HL-60 (cell line): Measurements from ENCODE around the gene BCL2L1.

Source experiments
- DNase-seq, 2 experiments: peaks; one replicate each; pipeline ENCODE4 v3.0.0-alpha.2; 2010 to 2020; ENCODE audit warnings: low read depth in 1 of 2, low spot score in 1 of 2
- H3K27ac ChIP-seq: fragments of 250-450 bp; sonication (Bioruptor Pico); replicated peaks from 2 replicates; pipeline ENCODE4 v1.5.1; 2020; ENCODE audit warnings: mild to moderate bottlenecking, moderate library complexity
- H3K27me3 ChIP-seq: fragments of 250-450 bp; sonication (Bioruptor Pico); 2 replicates; pipeline ENCODE4 v1.5.1; 2021; ENCODE audit warnings: mild to moderate bottlenecking, moderate library complexity; ENCODE audit not compliant: insufficient read depth, poor library complexity, severe bottlenecking
- H3K4me3 ChIP-seq: replicated peaks from 2 replicates; pipeline ENCODE4 v1.5.1; 2011; ENCODE audit warnings: mild to moderate bottlenecking, control low read depth, low read length; ENCODE audit not compliant: insufficient read depth
- GABPA ChIP-seq: IDR thresholded peaks from 2 replicates; pipeline ENCODE4 v1.6.1; 2012; ENCODE audit warnings: low read depth
- POLR2AphosphoS5 ChIP-seq: IDR thresholded peaks from 2 replicates; pipeline ENCODE4 v1.6.1; 2012; ENCODE audit warnings: low read depth
- SPI1 ChIP-seq: IDR thresholded peaks from 2 replicates; pipeline ENCODE4 v1.6.1; 2012; ENCODE audit warnings: low read depth, mild to moderate bottlenecking, borderline replicate concordance
- TF ChIP-seq, protein P1 (sequence below): IDR thresholded peaks from 2 replicates; pipeline ENCODE4 v1.6.1; 2012; ENCODE audit warnings: low read depth; ENCODE audit not compliant: insufficient replicate concordance
- TF ChIP-seq, protein P2 (sequence below): IDR thresholded peaks from one replicate; pipeline ENCODE4 v1.5.1; 2011; ENCODE audit warnings: low read length, control low read depth, inconsistent platforms; ENCODE audit not compliant: insufficient read depth

Gene BCL2L1

DNA sequence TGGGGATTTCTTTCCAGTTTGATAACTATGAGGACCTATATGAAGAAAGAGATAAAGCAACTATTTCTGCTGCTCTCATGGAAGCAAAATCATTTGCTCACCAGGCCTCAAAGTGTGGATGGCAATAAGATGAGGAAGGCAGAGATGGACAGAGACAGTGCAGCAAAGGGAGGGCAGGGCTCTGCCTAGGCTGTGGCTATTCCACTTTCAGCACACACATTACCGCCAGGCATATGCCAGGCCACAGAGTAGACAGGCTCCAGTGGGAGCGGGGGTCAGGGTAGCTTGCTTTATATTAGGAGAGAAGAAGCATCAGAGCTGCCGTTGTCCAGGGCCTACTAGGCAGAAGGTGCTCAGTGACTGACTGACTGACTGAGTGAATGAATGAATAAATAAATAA, 40.9 kb downstream of the BCL2L1 start:
- no peak for TF ChIP-seq POLR2AphosphoS5
- TF ChIP-seq, protein P1, sequence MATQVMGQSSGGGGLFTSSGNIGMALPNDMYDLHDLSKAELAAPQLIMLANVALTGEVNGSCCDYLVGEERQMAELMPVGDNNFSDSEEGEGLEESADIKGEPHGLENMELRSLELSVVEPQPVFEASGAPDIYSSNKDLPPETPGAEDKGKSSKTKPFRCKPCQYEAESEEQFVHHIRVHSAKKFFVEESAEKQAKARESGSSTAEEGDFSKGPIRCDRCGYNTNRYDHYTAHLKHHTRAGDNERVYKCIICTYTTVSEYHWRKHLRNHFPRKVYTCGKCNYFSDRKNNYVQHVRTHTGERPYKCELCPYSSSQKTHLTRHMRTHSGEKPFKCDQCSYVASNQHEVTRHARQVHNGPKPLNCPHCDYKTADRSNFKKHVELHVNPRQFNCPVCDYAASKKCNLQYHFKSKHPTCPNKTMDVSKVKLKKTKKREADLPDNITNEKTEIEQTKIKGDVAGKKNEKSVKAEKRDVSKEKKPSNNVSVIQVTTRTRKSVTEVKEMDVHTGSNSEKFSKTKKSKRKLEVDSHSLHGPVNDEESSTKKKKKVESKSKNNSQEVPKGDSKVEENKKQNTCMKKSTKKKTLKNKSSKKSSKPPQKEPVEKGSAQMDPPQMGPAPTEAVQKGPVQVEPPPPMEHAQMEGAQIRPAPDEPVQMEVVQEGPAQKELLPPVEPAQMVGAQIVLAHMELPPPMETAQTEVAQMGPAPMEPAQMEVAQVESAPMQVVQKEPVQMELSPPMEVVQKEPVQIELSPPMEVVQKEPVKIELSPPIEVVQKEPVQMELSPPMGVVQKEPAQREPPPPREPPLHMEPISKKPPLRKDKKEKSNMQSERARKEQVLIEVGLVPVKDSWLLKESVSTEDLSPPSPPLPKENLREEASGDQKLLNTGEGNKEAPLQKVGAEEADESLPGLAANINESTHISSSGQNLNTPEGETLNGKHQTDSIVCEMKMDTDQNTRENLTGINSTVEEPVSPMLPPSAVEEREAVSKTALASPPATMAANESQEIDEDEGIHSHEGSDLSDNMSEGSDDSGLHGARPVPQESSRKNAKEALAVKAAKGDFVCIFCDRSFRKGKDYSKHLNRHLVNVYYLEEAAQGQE, result no peak
- TF ChIP-seq GABPA, result no peak
- TF ChIP-seq SPI1, result no peak
- TF ChIP-seq, protein P2, sequence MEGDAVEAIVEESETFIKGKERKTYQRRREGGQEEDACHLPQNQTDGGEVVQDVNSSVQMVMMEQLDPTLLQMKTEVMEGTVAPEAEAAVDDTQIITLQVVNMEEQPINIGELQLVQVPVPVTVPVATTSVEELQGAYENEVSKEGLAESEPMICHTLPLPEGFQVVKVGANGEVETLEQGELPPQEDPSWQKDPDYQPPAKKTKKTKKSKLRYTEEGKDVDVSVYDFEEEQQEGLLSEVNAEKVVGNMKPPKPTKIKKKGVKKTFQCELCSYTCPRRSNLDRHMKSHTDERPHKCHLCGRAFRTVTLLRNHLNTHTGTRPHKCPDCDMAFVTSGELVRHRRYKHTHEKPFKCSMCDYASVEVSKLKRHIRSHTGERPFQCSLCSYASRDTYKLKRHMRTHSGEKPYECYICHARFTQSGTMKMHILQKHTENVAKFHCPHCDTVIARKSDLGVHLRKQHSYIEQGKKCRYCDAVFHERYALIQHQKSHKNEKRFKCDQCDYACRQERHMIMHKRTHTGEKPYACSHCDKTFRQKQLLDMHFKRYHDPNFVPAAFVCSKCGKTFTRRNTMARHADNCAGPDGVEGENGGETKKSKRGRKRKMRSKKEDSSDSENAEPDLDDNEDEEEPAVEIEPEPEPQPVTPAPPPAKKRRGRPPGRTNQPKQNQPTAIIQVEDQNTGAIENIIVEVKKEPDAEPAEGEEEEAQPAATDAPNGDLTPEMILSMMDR, result no peak
- no peak overlapping the region for H3K27ac ChIP-seq
- H3K4me3 ChIP-seq, result no peak overlapping the region
- no peak for DNase-seq
- H3K27me3 ChIP-seq, result no peaks in the 10 kb centered on the region

DNA sequence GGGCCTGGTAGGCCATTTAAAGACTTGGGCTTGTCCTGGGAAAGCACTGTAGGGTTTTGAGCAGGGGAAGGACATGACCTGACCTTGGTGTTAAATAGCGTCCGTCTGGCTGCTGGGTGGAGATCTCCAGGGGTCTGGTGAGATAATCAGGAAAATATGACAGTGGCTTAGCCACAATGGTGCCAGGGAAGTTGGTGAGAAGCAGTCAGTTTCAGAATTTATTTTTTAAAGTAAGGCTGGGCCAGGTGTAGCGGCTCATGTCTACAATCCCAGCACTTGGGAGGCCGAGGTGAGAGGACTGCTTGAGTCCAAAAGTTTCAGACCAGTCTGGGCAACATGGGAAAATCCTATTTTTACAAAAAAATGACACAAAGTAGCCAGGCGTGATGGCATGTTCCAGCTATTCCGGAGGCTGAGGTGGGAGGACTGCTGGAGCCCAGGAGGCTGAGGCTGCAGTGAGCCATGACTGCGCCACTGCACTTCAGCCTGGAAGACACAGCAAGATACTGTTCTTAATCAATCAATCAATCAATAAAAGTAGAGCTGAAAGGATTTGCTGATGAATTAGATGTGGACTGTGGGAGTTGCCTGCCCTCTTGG, 41.4 kb downstream of the BCL2L1 start:
- H3K4me3 ChIP-seq, result no peak overlapping the region
- TF ChIP-seq POLR2AphosphoS5, result no peak
- no peak for TF ChIP-seq GABPA
- TF ChIP-seq, protein P2, result no peak
- TF ChIP-seq, protein P1, result no peak
- no peak for TF ChIP-seq SPI1
- no peak overlapping the region for H3K27ac ChIP-seq

DNA sequence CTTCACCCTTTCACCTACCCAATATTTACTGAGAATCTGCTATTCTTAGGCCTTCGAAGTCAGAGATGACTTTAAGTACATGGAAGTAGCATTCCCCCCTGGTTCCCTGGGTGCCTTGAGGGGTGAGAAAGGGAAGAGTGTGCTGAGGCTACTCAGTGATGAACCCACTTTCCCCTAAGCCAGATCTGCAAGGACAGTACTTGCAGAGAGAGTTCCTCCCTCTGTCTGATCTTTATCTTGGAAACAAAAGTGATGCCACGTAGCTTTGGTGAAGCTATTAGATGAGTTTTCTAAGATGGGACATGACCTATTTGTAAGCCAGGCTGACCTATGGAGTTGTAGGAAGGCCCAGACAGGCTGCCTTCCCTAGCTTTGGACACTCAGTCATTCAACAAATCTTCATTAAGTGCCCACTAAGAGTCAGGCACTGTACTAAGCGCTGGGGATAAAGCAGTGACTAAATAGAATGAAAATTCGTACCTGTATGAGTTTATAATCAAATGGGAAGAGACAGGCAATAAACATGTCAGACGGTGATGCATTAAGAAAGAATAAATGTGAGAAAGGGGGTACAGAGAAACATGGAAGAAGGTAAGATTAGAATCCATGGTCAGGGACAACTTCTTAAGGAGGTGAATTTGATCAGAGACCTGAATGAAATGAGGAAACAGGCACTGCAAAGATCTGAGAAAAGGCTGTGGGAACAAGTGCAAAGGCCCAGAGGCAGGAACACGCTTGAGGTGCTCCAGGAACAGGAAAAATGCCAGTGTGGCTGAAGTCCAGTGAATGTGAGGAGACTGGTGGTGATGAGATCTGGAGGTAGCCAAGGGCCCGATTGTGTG, 42.2 kb downstream of the BCL2L1 start:
- Histone ChIP-seq H3K27ac (no peak overlapping the region), H3K4me3 (no peak overlapping the region), H3K27me3 (no peaks in the 10 kb centered on the region)
- TF ChIP-seq SPI1 (no peak), POLR2AphosphoS5 (no peak), GABPA (no peak)
- TF ChIP-seq, protein P2, result no peak
- TF ChIP-seq, protein P1, result no peak
- no peak for DNase-seq

More for the DNA sequence above, 41.4 kb downstream of the BCL2L1 start:
- no peaks in the 10 kb centered on the region for H3K27me3 ChIP-seq
- no peak for DNase-seq
